Measurements from ENCODE around the gene PANK1.

Gene PANK1

GRCh38 chr10:89644967-89645741 lies at the start of gene PANK1:
PANK1 (minus strand) TSS chr10:89645242; CDS start chr10:89644891, 351 bp downstream.
- no peak for DNase-seq (ENCODE audit: low read depth)

- no peak for DNase-seq (ENCODE audit: low read depth)
These were observed 48.1 kb upstream of the PANK1 start for GRCh38 chr10:89693176-89693575.

- no peak for DNase-seq (ENCODE audit: low read depth)
These were observed 47.4 kb upstream of the PANK1 start for GRCh38 chr10:89692416-89692815.

GRCh38 chr10:89690027-89690426 lies 45.0 kb upstream of the PANK1 start:
- DNase-seq (ENCODE audit: low read depth) = no peak

- no peak for DNase-seq (ENCODE audit: low read depth)
These were observed 40.9 kb upstream of the PANK1 start for GRCh38 chr10:89685936-89686335.

DNA sequence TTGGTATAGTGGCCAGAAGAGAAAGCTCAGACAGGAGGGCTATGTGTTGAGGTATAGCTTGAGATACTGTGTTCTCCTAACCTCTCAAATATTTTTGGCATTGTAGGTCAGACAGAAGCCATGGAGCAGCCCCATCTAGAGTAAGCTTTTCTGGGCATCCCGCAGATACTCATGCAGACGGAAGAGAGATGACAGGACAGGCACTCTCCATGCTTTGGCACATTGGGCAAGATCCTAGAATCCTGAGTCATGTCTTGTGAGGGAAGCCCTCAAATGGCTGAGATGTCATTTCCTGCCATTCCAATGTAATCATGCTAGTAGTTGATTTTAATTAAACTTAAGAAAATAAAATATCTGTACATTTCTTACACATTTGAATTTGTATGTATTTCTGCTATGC lies 39.6 kb upstream of the PANK1 start:
- DNase-seq (ENCODE audit: low read depth) = no peak

DNA sequence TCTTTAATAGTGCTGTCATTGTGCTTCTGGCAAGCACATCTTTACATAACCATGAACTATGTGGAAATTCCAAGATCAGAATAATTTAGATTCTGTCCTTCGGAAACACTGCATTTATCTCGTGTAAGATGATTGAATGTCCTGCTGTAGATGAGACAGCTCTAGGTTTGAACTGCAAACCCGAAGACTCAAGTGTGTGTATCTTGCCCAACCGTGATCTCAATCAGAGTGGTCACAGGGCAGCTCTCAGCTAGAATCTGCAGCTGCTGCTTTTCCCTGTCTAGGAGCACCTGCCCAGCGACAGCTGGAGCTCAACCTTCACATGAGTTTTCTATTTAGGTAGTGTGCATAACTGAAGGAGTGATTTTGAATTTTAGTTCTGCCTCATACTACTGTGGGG lies 38.8 kb upstream of the PANK1 start:
- no peak for DNase-seq (ENCODE audit: low read depth)

DNA sequence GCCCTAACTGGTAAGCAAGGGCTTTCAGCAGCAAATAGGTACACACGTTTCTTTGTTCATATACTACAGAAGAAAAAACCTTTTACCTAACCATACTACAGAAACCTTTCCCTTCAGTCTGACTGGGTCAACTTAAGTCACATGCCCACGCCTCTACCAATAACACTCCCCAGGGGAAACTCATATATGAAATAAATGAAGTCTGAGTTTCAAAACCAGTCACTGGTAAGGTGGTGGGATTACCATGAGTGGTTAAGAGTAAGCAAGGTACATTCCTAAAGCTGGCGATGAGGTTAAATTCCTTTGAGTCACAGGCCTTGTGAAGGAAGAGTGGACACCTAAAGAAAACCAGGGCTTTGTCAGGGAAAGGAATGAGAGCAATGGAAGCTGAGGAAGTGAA lies 34.9 kb upstream of the PANK1 start:
- DNase-seq (ENCODE audit: low read depth) = no peak

DNA sequence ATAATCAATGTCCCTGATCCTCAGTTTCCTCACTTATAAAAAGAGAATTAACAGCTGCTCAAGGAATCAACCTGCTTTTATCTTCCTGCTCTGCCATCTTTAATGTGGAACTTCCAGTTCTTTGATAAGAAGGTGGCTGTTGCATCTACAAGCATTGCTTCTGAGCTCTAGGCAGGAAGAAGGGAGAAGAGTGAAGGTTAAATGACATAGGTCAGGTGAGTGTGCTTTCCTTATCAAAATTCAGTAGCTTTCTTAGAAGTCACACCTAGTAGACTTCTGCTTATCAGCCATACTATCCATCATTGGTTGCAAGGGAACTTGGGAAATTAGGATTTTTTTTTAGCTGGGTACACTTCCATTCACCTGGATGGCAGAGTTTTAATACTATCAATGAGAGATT lies 32.3 kb upstream of the PANK1 start:
- DNase-seq (ENCODE audit: low read depth) = no peak

- DNase-seq (ENCODE audit: low read depth) = no peak
These were observed 25.9 kb upstream of the PANK1 start for GRCh38 chr10:89670926-89671325.

DNA sequence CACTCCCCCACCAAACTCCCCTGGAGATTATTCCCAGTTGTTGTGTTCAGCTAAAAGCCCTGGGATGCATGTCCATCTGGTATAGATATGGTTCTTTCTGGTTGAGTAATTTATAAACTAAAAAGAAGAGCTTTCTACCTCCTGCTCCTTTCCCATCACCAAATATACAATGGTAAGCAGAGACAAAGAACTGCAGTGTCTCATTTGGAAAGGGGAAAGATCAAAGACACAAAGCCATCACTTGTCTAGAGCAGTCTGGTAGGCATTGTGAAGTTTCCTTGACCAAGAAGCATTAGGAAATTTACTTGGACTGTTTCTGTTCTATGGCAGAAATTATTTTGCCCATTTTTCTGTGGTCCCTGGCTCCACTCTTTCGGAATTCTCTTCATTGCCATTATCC lies 24.9 kb upstream of the PANK1 start:
- DNase-seq (ENCODE audit: low read depth) = no peak

DNA sequence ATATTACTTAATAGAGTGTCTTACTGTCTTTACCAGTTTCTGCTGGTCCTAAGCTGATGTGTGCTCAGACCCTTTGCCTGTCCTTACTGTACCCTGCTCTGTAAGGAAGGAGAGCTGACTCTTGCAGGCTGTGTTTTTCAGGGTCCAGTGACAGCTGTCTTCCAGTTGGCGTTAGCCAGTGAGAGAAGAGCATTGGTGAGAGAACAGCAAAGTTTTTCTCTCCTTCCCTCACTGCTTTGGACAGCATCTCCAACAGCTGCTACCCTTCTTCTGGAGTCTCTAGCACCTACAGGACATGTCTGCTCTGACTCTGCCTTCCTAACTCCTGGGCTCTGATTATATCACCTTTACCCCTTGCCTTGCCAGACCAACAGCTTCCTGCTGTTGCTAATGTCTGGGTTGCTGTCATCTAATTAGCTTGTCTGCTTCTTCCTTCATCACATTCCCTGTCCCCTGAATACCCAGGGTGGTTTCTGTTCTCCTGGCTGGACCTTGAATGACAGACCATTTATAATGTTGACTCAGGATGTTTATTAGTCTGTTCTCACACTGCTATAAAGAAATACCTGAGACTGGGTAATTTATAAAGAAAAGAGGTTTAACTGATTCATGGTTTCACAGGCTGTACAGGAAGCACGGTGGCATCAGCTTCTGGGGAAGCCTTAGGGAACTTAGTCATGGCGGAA lies 23.5 kb upstream of the PANK1 start:
- no peak for DNase-seq (ENCODE audit: low read depth)

DNA sequence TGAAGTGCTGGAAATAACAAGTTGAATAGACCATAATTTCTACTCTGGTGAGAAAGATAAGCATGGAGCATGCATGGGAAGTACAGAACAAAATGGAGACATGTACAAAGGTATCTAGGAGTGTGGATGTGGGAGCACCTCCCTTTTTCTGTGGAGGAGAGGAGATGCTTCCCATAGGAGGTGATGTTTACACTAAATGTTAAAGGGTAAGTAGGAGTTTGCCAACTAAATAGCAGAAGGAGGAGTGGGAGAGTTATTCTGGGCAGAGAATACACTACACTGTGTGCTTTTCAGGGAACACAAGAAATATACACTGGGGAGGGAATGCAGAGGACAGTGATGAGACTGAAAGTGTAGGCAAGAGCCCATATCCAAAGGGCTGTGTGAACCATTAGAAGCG lies 21.1 kb upstream of the PANK1 start:
- no peak for DNase-seq (ENCODE audit: low read depth)

DNA sequence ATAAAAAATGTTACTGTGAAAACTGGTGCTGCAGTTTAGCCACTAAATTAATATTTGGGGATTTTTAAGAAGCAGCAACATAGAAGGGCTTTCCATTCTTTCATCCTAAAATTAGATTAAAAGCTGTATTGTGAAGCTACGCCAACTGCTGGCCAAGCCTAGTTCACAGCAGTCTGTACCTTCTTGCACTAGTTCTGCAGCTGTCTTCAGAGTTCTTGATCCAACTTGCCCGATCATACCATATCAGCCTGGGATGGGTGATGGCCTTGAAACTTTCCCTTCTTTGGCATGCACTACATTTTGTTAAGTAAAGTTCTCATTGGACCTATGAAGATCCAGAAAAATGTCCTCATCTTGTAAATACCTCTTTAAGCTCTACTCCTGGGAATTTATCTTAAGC lies 20.3 kb upstream of the PANK1 start:
- no peak for DNase-seq (ENCODE audit: low read depth)

DNA sequence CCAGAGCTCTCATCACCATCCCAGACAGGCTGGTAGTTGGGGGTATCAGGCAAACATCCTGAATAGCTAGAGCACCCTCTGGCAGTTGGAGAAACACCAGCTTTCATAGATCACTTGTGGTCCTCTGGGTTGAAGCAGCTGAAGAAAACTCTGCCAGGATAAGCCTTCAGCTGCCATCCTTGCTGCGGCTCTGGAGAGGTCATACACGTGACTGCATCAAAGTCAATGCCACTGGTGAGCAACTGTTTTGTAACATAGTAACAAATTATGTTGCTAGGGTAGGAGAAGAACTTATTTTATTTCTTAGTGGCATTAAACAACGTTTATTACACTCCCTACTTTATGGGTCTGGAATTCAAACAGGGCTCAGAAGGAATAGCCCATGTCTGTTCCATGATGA lies 19.2 kb upstream of the PANK1 start:
- DNase-seq (ENCODE audit: low read depth) = no peak

GRCh38 chr10:89663144-89663543 lies 18.1 kb upstream of the PANK1 start:
- DNase-seq (ENCODE audit: low read depth) = no peak

- no peak for DNase-seq (ENCODE audit: low read depth)
These were observed 17.6 kb upstream of the PANK1 start for GRCh38 chr10:89662596-89662995.

- DNase-seq (ENCODE audit: low read depth) = peak; percentile 52
These were observed 14.4 kb upstream of the PANK1 start for GRCh38 chr10:89659143-89660131.

GRCh38 chr10:89657302-89657701 lies 12.3 kb upstream of the PANK1 start:
- no peak for DNase-seq (ENCODE audit: low read depth)

GRCh38 chr10:89655722-89656121 lies 10.7 kb upstream of the PANK1 start:
- DNase-seq (ENCODE audit: low read depth) = no peak

DNA sequence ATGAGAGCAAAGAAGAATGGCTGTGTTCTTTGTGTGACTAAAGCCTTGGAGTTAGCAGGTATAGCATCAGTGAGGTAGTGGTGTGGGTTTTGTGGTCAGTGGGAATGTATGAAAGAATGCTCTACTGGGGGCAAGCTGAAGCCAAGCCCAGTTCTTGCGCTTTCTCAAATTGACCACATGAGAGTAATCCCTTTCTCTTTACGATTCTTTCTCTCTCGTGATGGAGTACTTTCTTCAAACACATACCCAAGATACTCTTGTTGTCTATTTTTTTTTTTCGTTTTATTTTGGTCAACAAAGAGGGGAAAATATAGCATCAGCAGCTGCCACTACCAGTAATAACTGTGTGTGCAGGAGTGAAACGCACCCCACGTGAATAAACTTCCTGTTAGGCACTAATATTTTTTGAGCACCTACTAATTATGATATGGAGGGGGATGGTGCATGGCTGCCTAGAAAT lies 8.4 kb upstream of the PANK1 start:
- no peak for DNase-seq (ENCODE audit: low read depth)

- no peak for DNase-seq (ENCODE audit: low read depth)
These were observed 7.8 kb upstream of the PANK1 start for GRCh38 chr10:89652806-89653370.

Data from fibroblast of the conjunctiva (primary cell).